GM12874 (cell line): Measurements from ENCODE around the gene CREB5.

Experiments used
- TF ChIP-seq, protein P1 (sequence below): IDR thresholded peaks from 2 replicates; pipeline ENCODE4 v1.5.1; 2011; ENCODE audit warnings: low read depth, mild to moderate bottlenecking, control low read depth, low read length, moderate library complexity; ENCODE audit not compliant: insufficient read depth

Gene CREB5

DNA sequence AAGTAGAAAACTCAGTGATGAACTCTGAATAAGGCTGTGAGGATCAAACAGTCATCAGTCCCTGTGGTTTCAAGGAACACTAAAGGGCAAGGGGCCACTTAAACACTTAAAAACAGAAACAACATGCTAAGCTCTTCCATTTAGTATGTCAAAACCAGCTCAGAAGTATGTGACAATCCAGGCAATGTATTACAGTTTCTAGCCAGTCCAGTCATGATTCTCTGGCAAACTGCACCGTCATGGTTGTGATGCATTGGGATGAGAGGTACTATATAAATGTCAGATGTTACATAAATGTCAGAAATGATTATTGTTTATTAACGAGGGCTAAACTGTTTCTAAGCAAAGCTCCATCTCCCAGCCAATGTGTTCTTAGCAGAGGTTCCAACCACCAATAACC, 4.7 kb upstream of the CREB5 start:
- TF ChIP-seq, protein P1, sequence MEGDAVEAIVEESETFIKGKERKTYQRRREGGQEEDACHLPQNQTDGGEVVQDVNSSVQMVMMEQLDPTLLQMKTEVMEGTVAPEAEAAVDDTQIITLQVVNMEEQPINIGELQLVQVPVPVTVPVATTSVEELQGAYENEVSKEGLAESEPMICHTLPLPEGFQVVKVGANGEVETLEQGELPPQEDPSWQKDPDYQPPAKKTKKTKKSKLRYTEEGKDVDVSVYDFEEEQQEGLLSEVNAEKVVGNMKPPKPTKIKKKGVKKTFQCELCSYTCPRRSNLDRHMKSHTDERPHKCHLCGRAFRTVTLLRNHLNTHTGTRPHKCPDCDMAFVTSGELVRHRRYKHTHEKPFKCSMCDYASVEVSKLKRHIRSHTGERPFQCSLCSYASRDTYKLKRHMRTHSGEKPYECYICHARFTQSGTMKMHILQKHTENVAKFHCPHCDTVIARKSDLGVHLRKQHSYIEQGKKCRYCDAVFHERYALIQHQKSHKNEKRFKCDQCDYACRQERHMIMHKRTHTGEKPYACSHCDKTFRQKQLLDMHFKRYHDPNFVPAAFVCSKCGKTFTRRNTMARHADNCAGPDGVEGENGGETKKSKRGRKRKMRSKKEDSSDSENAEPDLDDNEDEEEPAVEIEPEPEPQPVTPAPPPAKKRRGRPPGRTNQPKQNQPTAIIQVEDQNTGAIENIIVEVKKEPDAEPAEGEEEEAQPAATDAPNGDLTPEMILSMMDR = no peak

DNA sequence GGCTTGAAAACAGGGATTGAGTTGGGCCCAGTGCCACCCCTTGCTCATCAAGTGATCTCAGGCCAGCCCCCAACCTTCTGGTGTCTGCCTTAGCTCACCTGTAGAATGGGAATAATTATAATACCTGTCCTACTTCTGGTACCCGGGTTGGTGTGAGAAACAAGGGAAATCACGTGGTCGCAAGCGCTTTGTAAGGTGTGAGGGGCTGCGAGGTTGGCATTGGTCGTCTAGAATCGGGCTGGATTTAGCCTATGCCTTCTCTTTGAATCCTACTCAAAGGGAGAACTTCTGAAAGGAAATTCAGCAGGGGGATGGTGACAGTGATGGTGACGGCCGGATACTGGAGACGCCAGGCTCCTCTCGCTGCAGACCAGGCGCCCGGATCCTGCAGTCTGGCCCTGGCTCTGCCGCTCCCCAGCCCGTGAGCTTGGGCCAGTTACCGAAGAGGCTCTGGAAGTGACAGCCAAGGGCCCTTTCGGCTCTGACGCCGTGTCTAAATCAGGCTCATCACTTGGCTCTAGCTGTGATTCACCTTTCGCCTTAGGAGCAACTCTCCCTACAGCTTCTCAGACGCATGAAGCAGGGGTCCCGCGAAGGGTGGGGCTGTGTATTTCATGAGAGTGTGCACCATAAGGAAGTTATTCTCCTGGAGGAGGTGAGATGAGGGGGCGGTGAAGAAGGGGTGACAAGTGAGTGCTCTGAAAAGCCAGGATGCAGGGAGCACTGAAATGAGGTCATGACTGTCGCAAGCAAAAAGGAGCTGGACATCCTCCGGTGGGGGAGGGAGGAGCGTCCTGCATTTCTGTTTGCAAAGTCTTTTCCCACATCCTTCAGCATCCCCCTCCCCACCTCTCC, 4.0 kb upstream of the CREB5 start:
- TF ChIP-seq, protein P1 = no peak

DNA sequence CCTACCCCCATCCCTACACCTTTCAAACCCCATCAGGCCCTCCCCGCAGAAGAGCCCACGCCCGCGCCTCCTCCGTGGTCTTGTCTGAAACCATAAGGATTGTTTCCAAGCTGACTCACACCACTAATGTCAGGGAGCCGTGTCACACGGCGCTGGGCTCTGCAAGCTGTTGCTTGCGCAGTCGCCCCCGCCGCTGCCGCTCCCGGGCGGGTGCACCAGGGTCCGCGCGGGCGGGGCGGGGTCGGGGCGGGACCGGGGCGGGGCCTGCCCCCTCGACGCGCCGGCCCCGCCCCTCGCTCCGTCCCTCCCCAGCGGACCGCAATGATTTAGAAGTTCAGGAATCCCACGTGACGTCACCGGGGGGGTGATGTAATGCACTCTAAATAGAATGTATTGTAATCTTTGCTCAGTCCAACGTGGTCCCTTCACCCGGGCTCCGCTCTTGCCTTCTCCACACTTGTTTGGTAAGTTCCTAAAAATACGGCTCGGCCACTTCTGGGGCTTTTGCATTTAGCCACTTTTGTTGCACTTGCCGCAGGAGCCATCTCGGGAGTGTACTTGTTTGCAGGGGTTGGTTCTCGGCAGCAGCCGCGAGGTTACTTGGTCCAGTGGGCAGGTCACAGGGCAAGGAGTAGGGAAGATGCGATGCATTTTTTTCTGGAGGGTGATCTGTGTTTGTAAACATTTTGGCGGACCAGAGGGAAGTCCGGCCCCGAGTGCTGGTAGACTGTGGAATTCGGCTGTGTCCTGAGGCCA, 3.2 kb upstream of the CREB5 start:
- TF ChIP-seq, protein P1 = no peak

DNA sequence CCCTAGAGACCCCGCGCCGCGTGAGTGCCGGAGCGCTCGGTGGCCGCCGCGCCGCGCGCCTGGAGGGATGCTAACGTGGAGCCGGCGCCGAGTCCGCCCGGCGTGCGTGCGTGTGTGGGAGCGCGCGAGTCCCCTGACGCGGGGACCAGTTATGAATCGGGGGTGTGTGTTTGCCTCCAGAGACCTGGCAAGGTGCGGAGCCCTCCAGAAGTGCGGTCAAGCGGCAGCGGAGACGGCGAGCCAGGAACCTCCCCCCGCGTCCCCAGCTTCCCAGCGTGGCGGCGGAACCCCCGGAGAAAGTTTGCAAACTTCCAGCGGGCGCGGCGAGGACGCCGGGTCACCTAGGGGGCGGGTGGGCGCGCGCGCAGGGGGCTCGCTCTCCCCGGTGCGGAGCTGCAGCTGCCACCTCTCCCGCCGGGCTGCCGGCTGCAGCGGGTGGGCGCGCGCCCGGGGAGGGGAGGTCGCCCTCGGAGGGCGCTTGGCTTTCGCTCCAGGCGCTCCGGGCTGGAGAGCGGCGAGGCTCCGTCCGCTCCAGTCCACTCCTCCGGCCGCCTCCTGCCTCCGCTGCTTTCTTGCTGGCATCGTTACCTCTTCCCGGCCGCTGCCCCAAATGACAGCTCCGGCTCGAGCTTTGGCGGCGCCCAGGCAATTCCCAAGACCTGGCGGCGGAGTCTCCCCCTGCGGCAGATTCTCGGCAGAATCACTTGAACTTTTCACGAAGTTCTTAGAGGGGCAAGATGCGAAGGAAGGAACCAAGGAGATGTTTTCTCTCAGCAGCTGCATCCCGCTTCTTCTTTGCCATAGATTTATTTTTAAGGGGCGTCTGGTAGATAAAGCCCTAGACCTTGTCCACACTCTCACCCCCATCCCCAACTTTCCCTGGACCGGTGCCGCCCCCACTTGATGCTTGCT, 2.3 kb upstream of the CREB5 start:
- TF ChIP-seq, protein P1 = no peak

DNA sequence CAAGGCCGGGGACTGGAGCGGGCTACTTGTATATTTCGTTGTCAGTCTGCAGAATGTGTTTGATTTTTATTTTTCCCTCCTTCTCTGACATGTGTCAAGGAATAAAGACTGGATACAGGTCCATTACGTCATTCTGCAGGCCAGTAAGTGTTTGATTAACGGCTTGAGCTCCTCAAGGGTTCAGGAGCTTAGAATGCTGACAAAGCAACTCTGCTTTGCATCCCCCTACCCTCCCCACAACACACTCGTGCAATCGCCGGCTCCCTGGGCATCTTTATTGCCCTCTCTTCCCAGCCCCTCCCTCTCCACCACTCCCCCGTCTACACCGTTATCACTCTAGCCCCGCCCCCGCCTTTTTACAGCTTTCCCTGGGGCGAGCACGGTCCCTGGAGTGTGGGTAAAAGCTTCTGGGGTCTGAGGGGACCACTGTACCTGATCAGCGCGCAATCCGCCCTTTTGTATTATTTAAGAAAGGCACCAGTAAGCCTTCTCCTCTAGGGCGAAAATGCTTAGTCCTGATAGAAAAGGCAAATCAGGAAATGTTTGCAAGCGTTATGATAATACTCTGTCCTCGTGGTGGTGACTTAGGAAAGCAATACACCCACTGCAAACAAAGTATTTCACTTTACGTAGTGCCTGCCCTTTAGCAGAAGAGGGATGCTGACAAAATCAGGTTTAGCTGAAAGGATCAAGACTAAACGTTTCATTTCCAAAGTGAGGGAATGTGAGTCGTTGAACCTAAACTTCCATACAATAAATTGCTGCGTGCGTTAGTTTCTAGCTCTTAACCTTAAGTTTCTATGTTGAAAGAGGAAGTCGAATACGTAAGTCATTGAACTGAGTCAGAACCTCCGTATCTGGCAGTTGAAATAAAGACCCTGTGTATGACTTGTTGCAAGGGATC, 1.4 kb upstream of the CREB5 start:
- TF ChIP-seq, protein P1 = no peak

DNA sequence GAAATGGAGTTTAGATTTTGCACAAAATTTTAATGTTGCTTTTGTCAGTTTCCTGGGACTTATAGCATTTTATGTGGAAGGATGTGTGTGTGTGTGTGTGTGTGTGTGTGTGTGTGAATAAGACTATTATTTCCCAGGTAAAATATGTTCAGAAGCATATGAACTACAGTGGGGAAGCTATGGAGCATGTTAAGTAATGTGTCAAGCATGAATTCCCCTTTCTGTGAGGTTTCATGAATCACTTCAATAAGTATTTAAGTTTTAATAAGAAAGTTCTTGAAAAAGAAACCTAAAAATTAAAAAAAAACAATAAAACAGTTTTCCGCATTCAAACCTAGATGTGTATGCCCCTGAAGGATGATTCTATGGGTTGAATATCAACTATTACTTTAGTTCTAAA, 693 bp downstream of the CREB5 start:
- TF ChIP-seq, protein P1 = no peak
